Measurements from ENCODE around the gene HRAS. TPM values are rescaled to one million over a fixed set of nuclear protein-coding genes. Genes with fewer than 3 reads are reported as not detected.

Gene HRAS
- total RNA-seq, 8 experiments from 2014 or later = 38.5 to 96.1 (median 57.2) TPM

DNA sequence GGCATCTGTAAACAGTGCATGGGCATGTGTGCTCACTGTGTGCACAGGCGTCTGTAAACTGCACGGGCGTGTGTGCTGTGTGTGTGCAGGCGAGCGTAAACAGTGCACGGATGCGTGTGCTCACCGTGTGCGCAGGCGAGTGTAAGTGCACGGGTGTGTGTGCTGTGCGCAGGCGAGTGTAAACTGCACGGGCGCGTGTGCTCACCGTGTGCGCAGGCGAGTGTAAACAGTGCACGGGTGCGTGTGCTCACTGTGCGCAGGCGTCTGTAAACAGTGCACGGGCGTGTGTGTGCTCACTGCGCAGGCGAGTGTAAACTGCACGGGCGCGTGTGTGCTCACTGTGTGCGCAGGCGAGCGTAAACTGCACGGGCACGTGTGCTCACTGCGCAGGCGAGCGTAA, 50.8 kb downstream of the HRAS start:
- no peak overlapping the region for H3K27ac ChIP-seq
- H3K4me1 ChIP-seq (replicated peaks in 1 of 2) = no peaks in the 10 kb centered on the region
- H3K4me3 ChIP-seq = no peak overlapping the region
- 80 to 100% (median 94%) methylated on average over 1 to 27 of the region's 38 CpGs; no CpG with 5 or more reads in 2 of the 10 experiments for WGBS, 10 experiments
- ATAC-seq (replicated peaks in 6 of 8) = peak in 1 of 8 experiments; percentile 20
- in situ Hi-C loops (cut with MboI; ENCODE audit: low pct_unique_long_range_greater_than_20kb in 2 of 9, low sequenced_read_pairs in 9 of 9, unreplicated experiment in 9 of 9) = no loop called here

Other genes with a start within 250 kb of the HRAS start
- gene PGGHG, start 246.4 kb downstream of the HRAS start, total RNA-seq = 10 to 100 TPM in 2 of 8 experiments, 1 to 10 TPM in 3, under 1 TPM in 3; 0.60 to 40.6 (median 3.3) TPM
- gene IFITM5, start 236.1 kb downstream of the HRAS start, total RNA-seq = 1 to 10 TPM in 2 of 8 experiments, under 1 TPM in 1, not detected in 5; 0.51 to 1.5 (median 1.1) TPM
- 100 to 1,000 TPM in 4 of 8 experiments, 10 to 100 TPM in 1, 1 to 10 TPM in 2, under 1 TPM in 1; 0.38 to 809 (median 64.6) TPM for gene IFITM2, start 227.8 kb downstream of the HRAS start, total RNA-seq
- 1,000 to 10,000 TPM in 2 of 8 experiments, 100 to 1,000 TPM in 2, under 1 TPM in 1, not detected in 3; 0.16 to 1,915 (median 317) TPM for gene IFITM1, start 221.5 kb downstream of the HRAS start, total RNA-seq
- gene IFITM3, start 214.7 kb downstream of the HRAS start, total RNA-seq = 1,000 to 10,000 TPM in 1 of 8 experiments, 100 to 1,000 TPM in 3, 10 to 100 TPM in 1, 1 to 10 TPM in 3; 1.1 to 1,534 (median 213) TPM
- 100 to 1,000 TPM in 1 of 8 experiments, 10 to 100 TPM in 6, 1 to 10 TPM in 1; 9.7 to 103 (median 70.9) TPM for gene B4GALNT4, start 166.1 kb downstream of the HRAS start, total RNA-seq
- 10 to 100 TPM in 1 of 8 experiments, 1 to 10 TPM in 3, under 1 TPM in 3, not detected in 1; 0.21 to 24.4 (median 3.2) TPM for gene PKP3, start 141.4 kb downstream of the HRAS start, total RNA-seq
- 100 to 1,000 TPM in 1 of 8 experiments, 10 to 100 TPM in 7; 19.5 to 131 (median 28.5) TPM for gene SIGIRR, start 120.6 kb downstream of the HRAS start, total RNA-seq
- gene ANO9, start 93.6 kb downstream of the HRAS start, total RNA-seq = 1 to 10 TPM in 3 of 8 experiments, under 1 TPM in 4, not detected in 1; 0.11 to 4.3 (median 0.60) TPM
- gene PTDSS2, start 85.3 kb downstream of the HRAS start, total RNA-seq = 10 to 100 TPM; 11.4 to 37.9 (median 21.2) TPM
- gene RNH1, start 28.3 kb downstream of the HRAS start, total RNA-seq = 100 to 1,000 TPM in 4 of 8 experiments, 10 to 100 TPM in 4; 55.8 to 181 (median 94.8) TPM
- gene LRRC56, start 2.0 kb upstream of the HRAS start, total RNA-seq = 1 to 10 TPM in 6 of 8 experiments, under 1 TPM in 2; 0.75 to 7.6 (median 1.8) TPM
- gene LMNTD2, start 25.2 kb upstream of the HRAS start, total RNA-seq = 1 to 10 TPM in 4 of 8 experiments, under 1 TPM in 4; 0.29 to 5.4 (median 0.88) TPM
- 10 to 100 TPM in 1 of 8 experiments, 1 to 10 TPM in 7; 4.6 to 10.4 (median 7.0) TPM for gene RASSF7, start 25.4 kb upstream of the HRAS start, total RNA-seq
- 10 to 100 TPM; 11.9 to 32.0 (median 16.0) TPM for gene PHRF1, start 40.9 kb upstream of the HRAS start, total RNA-seq
- gene IRF7, start 80.4 kb upstream of the HRAS start, total RNA-seq = 10 to 100 TPM; 10.2 to 27.9 (median 17.0) TPM
- gene CDHR5, start 89.4 kb upstream of the HRAS start, total RNA-seq = 1 to 10 TPM in 3 of 8 experiments, under 1 TPM in 5; 0.31 to 1.3 (median 0.51) TPM
- not detected for gene SCT, start 91.6 kb upstream of the HRAS start, total RNA-seq
- gene DRD4, start 101.7 kb upstream of the HRAS start, total RNA-seq = 1 to 10 TPM in 1 of 8 experiments, under 1 TPM in 4, not detected in 3; 0.22 to 1.8 (median 0.93) TPM
- gene DEAF1, start 159.6 kb upstream of the HRAS start, total RNA-seq = 10 to 100 TPM; 38.5 to 81.6 (median 54.3) TPM
- gene TMEM80, start 160.2 kb upstream of the HRAS start, total RNA-seq = 10 to 100 TPM; 11.8 to 47.1 (median 20.9) TPM
- 10 to 100 TPM in 3 of 8 experiments, 1 to 10 TPM in 5; 1.2 to 41.9 (median 7.9) TPM for gene EPS8L2, start 170.7 kb upstream of the HRAS start, total RNA-seq
- 100 to 1,000 TPM in 3 of 8 experiments, 10 to 100 TPM in 5; 62.3 to 304 (median 94.6) TPM for gene TALDO1, start 211.9 kb upstream of the HRAS start, total RNA-seq
- 10 to 100 TPM; 22.8 to 70.1 (median 38.0) TPM for gene GATD1, start 241.9 kb upstream of the HRAS start, total RNA-seq